GM18867 (cell line): ENCODE data around the gene OR2V1.
"Not testable (repeated sequence)": the region's sequence is repeated elsewhere in the genome, so short reads cannot be mapped to it uniquely, and the experiment has no call there.

Experiments used
- ATAC-seq: cut with Tn5 transposase; IDR thresholded peaks from one replicate; pipeline ENCODE4 v1.9.1; 2021; ENCODE audit warnings: mild to moderate bottlenecking, moderate library complexity; ENCODE audit not compliant: unreplicated experiment

Gene OR2V1

GRCh38 chr5:181105391-181106025 lies 25.5 kb downstream of the OR2V1 start:
- no peak for ATAC-seq

GRCh38 chr5:181104606-181105390 lies 26.2 kb downstream of the OR2V1 start:
- peak; percentile 41 for ATAC-seq

GRCh38 chr5:181104259-181104568 lies 26.8 kb downstream of the OR2V1 start:
- not testable (repeated sequence) for ATAC-seq

GRCh38 chr5:181101930-181102674 lies 28.9 kb downstream of the OR2V1 start:
- ATAC-seq: not testable (repeated sequence)

- ATAC-seq: not testable (repeated sequence)
Measured at GRCh38 chr5:181101030-181101641, 29.8 kb downstream of the OR2V1 start.

GRCh38 chr5:181100121-181100875 lies 30.7 kb downstream of the OR2V1 start:
- ATAC-seq: no peak

GRCh38 chr5:181099602-181100086 lies 31.3 kb downstream of the OR2V1 start:
- ATAC-seq: no peak

GRCh38 chr5:181098762-181099601 lies 32.0 kb downstream of the OR2V1 start:
- no peak for ATAC-seq

- ATAC-seq: not testable (repeated sequence)
Measured at GRCh38 chr5:181097759-181098491, 33.0 kb downstream of the OR2V1 start.

- ATAC-seq: not testable (repeated sequence)
Measured at GRCh38 chr5:181097383-181097753, 33.6 kb downstream of the OR2V1 start.

- ATAC-seq: not testable (repeated sequence)
Measured at GRCh38 chr5:181096721-181097382, 34.1 kb downstream of the OR2V1 start.

- not testable (repeated sequence) for ATAC-seq
Measured at GRCh38 chr5:181095162-181095561, 35.8 kb downstream of the OR2V1 start.

- ATAC-seq: no peak
Measured at GRCh38 chr5:181092428-181092827, 38.5 kb downstream of the OR2V1 start.

- no peak for ATAC-seq
Measured at GRCh38 chr5:181088289-181088688, 42.7 kb downstream of the OR2V1 start.

GRCh38 chr5:181087309-181087708 lies 43.7 kb downstream of the OR2V1 start:
- ATAC-seq: no peak

- ATAC-seq: no peak
Measured at GRCh38 chr5:181086884-181087205, 44.1 kb downstream of the OR2V1 start.

GRCh38 chr5:181086026-181086883 lies 44.7 kb downstream of the OR2V1 start:
- no peak for ATAC-seq
